GM21619 (cell line): ENCODE measurements around the gene DELE1.

ENCODE experiments used
- ATAC-seq: cut with Tn5 transposase; IDR thresholded peaks from one replicate; pipeline ENCODE4 v1.9.1; 2021; ENCODE audit not compliant: unreplicated experiment

Gene DELE1

GRCh38 chr5:141954194-141954593, 30.5 kb downstream of the DELE1 start:
- no peak for ATAC-seq

GRCh38 chr5:141957367-141957996, 33.8 kb downstream of the DELE1 start:
- no peak for ATAC-seq

GRCh38 chr5:141958113-141958512, 34.4 kb downstream of the DELE1 start, which contains the start of gene PCDH12:
Gene PCDH12, minus strand, starts transcription at chr5:141958202. Its CDS starts 351 bp downstream, at chr5:141957851.
- no peak for ATAC-seq

- no peak for ATAC-seq
Measured at GRCh38 chr5:141958546-141959172, 35.0 kb downstream of the DELE1 start.

- ATAC-seq = no peak
Measured at GRCh38 chr5:141960018-141960417, 36.3 kb downstream of the DELE1 start.

- peak; percentile 90 for ATAC-seq
Measured at GRCh38 chr5:141960449-141961323, 37.0 kb downstream of the DELE1 start.

- ATAC-seq = no peak
Measured at GRCh38 chr5:141961466-141961865, 37.8 kb downstream of the DELE1 start.

GRCh38 chr5:141963701-141964100, 40.0 kb downstream of the DELE1 start:
- no peak for ATAC-seq

GRCh38 chr5:141965071-141965470, 41.4 kb downstream of the DELE1 start:
- ATAC-seq = no peak

- no peak for ATAC-seq
Measured at GRCh38 chr5:141966275-141966962, 42.7 kb downstream of the DELE1 start.

GRCh38 chr5:141966963-141967333, 43.3 kb downstream of the DELE1 start:
- no peak for ATAC-seq

GRCh38 chr5:141968914-141969608, 45.4 kb downstream of the DELE1 start, which contains the start of gene RNF14:
Gene RNF14, plus strand, starts transcription at chr5:141969105. Its CDS starts 4,484 bp downstream, at chr5:141973589.
- ATAC-seq = peak; percentile 89

- peak; percentile 58 for ATAC-seq
Measured at GRCh38 chr5:141969783-141970771, 46.4 kb downstream of the DELE1 start.

- no peak for ATAC-seq
Measured at GRCh38 chr5:141973871-141974595, 50.4 kb downstream of the DELE1 start.

- ATAC-seq = no peak
Measured at GRCh38 chr5:141976176-141976575, 52.5 kb downstream of the DELE1 start.

GRCh38 chr5:141978389-141978788, 54.7 kb downstream of the DELE1 start:
- no peak for ATAC-seq

- ATAC-seq = no peak
Measured at GRCh38 chr5:141982626-141983025, 59.0 kb downstream of the DELE1 start.

GRCh38 chr5:141986072-141986471, 62.4 kb downstream of the DELE1 start:
- ATAC-seq = no peak

GRCh38 chr5:141989720-141990119, 66.0 kb downstream of the DELE1 start:
- ATAC-seq = no peak
